ENCODE data around the gene SLC12A8. TPM values are rescaled to one million over a fixed set of nuclear protein-coding genes. Genes with fewer than 3 reads are reported as not detected.

SLC12A8 gene
- total RNA-seq, 1 donor from 2014 or later, result 9.1 TPM

DNA sequence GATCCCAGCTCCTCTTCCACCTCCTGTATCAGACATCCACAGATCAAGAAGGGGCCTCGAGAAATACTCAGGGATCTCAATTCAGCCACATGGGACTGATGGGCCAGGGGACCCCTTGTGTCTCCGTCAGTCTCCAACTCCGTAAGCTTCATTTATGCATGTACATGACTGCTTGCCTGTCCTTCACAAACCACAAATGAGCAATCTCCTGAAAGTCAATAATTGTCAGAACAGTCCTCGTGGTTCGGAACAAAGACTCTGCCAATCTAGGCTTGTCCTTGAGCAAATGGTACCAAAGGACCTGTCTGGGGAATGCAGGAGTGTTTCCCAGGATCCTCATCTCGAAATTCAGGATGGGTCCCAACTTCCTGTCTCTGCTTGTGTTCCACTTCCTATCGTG is 20.8 kb downstream of the SLC12A8 start:
- Histone ChIP-seq H3K9me3 (no peaks in the 10 kb centered on the region), H3K27me3 (ENCODE audit: low read depth) (no peaks in the 10 kb centered on the region), H3K27ac (no peak overlapping the region), H3K36me3 (no peaks in the 10 kb centered on the region), H3K4me3 (no peak overlapping the region), H3K4me1 (no peaks in the 10 kb centered on the region)
- no peak for ATAC-seq
- intact Hi-C loops (cut with DNase I), result no loop called here
- no peak for DNase-seq
- TF ChIP-seq, protein P1, sequence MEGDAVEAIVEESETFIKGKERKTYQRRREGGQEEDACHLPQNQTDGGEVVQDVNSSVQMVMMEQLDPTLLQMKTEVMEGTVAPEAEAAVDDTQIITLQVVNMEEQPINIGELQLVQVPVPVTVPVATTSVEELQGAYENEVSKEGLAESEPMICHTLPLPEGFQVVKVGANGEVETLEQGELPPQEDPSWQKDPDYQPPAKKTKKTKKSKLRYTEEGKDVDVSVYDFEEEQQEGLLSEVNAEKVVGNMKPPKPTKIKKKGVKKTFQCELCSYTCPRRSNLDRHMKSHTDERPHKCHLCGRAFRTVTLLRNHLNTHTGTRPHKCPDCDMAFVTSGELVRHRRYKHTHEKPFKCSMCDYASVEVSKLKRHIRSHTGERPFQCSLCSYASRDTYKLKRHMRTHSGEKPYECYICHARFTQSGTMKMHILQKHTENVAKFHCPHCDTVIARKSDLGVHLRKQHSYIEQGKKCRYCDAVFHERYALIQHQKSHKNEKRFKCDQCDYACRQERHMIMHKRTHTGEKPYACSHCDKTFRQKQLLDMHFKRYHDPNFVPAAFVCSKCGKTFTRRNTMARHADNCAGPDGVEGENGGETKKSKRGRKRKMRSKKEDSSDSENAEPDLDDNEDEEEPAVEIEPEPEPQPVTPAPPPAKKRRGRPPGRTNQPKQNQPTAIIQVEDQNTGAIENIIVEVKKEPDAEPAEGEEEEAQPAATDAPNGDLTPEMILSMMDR (IDR thresholded peaks at IDR 0.05), result no peak

DNA sequence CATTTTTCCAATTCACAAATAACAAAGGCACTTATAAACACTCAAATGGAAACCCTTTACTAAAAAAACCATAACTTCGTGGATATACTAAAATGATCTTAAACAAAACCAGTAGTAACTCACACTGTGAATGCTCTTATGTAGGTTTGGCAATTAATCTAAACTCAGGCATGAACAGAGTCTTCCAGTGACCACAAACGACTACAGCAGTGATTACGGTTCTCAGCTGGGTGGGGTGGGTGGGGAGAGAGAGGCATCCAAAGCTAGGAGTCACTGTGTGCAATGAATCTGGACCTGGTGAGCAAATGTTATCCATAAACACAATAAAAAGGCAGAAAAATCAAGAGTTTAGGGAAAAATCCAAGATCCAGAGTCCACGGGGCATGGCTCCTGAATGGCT is 21.3 kb downstream of the SLC12A8 start:
- TF ChIP-seq, protein P1 (IDR thresholded peaks at IDR 0.05), result no peak
- intact Hi-C loops (cut with DNase I), result no loop called here
- no peak overlapping the region for H3K27ac ChIP-seq
- H3K4me1 ChIP-seq, result no peaks in the 10 kb centered on the region
- H3K27me3 ChIP-seq (ENCODE audit: low read depth), result no peaks in the 10 kb centered on the region
- no peaks in the 10 kb centered on the region for H3K9me3 ChIP-seq
- ATAC-seq (no peak), DNase-seq (no peak)
- H3K36me3 ChIP-seq, result no peaks in the 10 kb centered on the region
- no peak overlapping the region for H3K4me3 ChIP-seq

DNA sequence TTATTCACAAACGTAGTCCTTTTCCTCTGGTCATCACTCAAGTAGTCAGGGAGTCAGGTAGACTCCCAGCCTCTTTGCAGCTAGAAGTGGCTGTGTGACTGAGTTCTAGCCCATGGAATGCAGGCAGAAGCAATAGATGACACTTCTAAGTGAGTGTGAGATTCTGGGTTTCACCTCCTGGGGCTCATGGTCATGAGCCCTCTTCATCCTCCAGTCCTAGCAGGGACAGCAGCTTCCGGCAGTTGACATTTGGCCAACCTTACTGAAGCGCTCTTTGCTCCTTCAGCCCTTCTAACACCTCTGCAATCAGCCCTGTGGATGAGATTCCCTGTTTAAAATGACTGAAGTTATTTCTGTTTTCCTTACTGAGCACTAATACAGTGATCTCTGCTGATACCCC is 21.8 kb downstream of the SLC12A8 start:
- TF ChIP-seq, protein P1 (IDR thresholded peaks at IDR 0.05), result no peak
- Histone ChIP-seq H3K4me3 (no peak overlapping the region), H3K9me3 (no peaks in the 10 kb centered on the region), H3K36me3 (no peaks in the 10 kb centered on the region), H3K27me3 (ENCODE audit: low read depth) (no peaks in the 10 kb centered on the region), H3K4me1 (no peaks in the 10 kb centered on the region), H3K27ac (no peak overlapping the region)
- intact Hi-C loops (cut with DNase I), result no loop called here
- DNase-seq (no peak), ATAC-seq (no peak)

DNA sequence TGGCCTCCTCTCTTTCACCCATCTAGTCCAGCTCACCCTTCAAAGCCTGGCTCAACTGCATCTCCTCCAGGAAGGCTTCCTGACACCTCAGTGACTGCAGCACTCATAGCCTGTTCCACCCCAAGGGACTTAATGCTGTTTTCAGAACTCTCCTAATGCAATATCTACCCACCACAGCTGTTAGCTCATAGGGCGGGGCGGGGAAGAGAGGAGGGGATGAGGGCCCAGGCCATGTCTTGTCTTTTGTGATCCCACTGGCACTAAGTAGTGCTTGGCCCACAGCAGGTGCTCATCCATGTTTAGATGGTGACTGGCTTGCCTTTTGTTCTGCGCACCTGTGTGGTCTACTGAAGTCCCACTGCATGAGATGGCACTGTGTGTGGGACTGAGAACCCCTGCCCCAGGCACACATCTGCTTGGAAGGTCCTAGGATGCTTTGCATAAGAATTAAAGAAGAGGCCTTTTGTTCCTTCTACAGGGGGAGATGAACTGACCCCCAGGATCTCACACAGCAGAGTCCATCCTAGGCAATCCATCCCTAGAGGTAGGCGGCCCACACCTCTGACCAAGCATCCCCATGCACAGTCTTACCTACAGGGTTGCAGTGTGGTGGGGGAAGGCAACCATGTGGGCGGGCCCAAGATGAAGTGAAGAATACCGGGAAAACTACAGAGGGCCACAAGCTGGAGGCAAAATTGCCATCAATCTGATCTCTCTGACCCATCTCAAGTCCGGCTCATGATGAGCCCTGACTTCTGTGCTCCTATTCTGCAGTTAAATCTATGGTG is 23.0 kb downstream of the SLC12A8 start:
- ATAC-seq, result no peak
- no peaks in the 10 kb centered on the region for H3K9me3 ChIP-seq
- H3K36me3 ChIP-seq, result no peaks in the 10 kb centered on the region
- DNase-seq, result no peak
- no peaks in the 10 kb centered on the region for H3K27me3 ChIP-seq (ENCODE audit: low read depth)
- H3K4me1 ChIP-seq, result no peaks in the 10 kb centered on the region
- no peak overlapping the region for H3K4me3 ChIP-seq
- H3K27ac ChIP-seq, result no peak overlapping the region
- TF ChIP-seq, protein P1 (IDR thresholded peaks at IDR 0.05), result no peak
- intact Hi-C loops (cut with DNase I), result no loop called here

DNA sequence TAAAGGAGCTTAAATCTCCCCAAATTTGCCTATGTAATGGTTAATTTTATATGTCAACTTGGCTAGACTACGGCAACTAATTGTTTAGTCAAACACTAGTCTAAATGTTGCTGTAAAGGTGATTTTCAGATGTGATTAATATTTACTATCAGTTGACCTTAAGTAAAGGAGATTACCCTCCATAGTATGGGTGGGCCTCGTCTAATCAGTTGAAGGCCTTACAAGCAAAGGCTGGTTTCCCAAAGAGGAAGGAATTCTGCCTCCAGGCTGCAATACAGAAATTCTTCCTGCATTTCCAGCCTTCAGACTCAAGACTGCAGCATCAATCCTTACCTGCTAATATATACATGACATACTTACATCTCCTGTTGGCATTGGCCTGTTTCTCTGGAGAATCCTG is 23.6 kb downstream of the SLC12A8 start:
- Histone ChIP-seq H3K36me3 (no peaks in the 10 kb centered on the region), H3K4me3 (no peak overlapping the region), H3K4me1 (no peaks in the 10 kb centered on the region), H3K27me3 (ENCODE audit: low read depth) (no peaks in the 10 kb centered on the region), H3K9me3 (no peaks in the 10 kb centered on the region), H3K27ac (no peak overlapping the region)
- ATAC-seq, result no peak
- intact Hi-C loops (cut with DNase I), result no loop called here
- TF ChIP-seq, protein P1 (IDR thresholded peaks at IDR 0.05), result no peak
- DNase-seq, result no peak
